ENCODE measurements around the gene NUP43.
"Not testable (repeated sequence)": the region's sequence is repeated elsewhere in the genome, so short reads cannot be mapped to it uniquely, and the experiment has no call there.

DNA sequence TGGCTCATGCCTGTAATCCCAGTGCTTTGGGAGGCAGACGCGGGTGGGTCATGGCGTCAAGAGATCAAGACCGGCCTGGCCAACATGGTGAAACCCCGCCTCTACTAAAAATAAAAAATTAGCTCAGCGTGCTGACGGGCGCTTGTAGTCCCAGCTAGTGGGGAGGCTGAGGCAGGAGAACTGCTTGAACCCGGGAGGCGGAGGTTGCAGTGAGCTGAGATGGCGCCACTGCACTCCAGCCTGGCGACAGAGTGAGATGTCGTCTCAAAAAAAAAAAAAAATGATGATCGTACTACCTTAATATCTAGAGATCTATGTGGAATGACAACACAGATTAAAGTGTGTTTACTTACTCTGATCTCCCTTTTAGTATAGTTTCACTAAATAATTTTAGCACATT is 64.5 kb downstream of the NUP43 start:
- not testable (repeated sequence) for TF ChIP-seq EZH2phosphoT487, EZH2 (IDR thresholded peaks at IDR 0.05)
- TF ChIP-seq, protein P1, sequence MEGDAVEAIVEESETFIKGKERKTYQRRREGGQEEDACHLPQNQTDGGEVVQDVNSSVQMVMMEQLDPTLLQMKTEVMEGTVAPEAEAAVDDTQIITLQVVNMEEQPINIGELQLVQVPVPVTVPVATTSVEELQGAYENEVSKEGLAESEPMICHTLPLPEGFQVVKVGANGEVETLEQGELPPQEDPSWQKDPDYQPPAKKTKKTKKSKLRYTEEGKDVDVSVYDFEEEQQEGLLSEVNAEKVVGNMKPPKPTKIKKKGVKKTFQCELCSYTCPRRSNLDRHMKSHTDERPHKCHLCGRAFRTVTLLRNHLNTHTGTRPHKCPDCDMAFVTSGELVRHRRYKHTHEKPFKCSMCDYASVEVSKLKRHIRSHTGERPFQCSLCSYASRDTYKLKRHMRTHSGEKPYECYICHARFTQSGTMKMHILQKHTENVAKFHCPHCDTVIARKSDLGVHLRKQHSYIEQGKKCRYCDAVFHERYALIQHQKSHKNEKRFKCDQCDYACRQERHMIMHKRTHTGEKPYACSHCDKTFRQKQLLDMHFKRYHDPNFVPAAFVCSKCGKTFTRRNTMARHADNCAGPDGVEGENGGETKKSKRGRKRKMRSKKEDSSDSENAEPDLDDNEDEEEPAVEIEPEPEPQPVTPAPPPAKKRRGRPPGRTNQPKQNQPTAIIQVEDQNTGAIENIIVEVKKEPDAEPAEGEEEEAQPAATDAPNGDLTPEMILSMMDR (IDR thresholded peaks at IDR 0.05) = not testable (repeated sequence)

Measured in neural progenitor cell (in vitro differentiated cells).